Sciatic nerve (tissue), 2 donors: ENCODE data around the gene PRSS23. TPM values are rescaled to one million over a fixed set of nuclear protein-coding genes. Genes with fewer than 3 reads are reported as not detected.
"Not testable (repeated sequence)": the region's sequence is repeated elsewhere in the genome, so short reads cannot be mapped to it uniquely, and the experiment has no call there.

Source experiments
- ATAC-seq: fragments of 200-7000 bp; cut with Tn5 transposase; one replicate; pipeline ENCODE4 v1.9.1; 2020; ENCODE audit warnings: mild to moderate bottlenecking, moderate library complexity
- DNase-seq: peaks from one replicate; pipeline ENCODE4 v3.0.0-alpha.2; 2020; ENCODE audit warnings: low spot score
- intact Hi-C: fragments of 100-400 bp; cut with DNase I; formaldehyde crosslinking; loops from one replicate; pipeline ENCODE4 v1.14.2; 2022
- total RNA-seq: library from RNA; stranded (reverse); fragmentation: NEBNext Ultra II Directional; extraction: Animal tissue kit (Norgen Biotek cat#: 25700); gene quantifications from one replicate; pipeline ENCODE4 v1.2.1, GENCODE V29; 2021
- donor health status: DM: no; HTN: no; CAD: no.
- donor health status: DM: no; HTN: no; CAD: no.

The PRSS23 gene
- 28.6 TPM for total RNA-seq

- peak; percentile 75 for DNase-seq
These were observed at the start of gene PRSS23 for GRCh38 chr11:86800076-86800959. PRSS23 (plus strand) TSS chr11:86800542; CDS start chr11:86807644, 7,102 bp downstream.

GRCh38 chr11:86753459-86753858 is 46.9 kb upstream of the PRSS23 start:
- intact Hi-C loops = no loop called here
- no peak for ATAC-seq
- DNase-seq = no peak

More at GRCh38 chr11:86800076-86800959, at the start of gene PRSS23:
- intact Hi-C loops = no loop called here
- ATAC-seq = peak; percentile 75

GRCh38 chr11:86755146-86755545 is 45.2 kb upstream of the PRSS23 start:
- intact Hi-C loops = no loop called here
- no peak for DNase-seq
- ATAC-seq = no peak

- DNase-seq (no peak), ATAC-seq (no peak)
- intact Hi-C loops = no loop called here
These were observed 42.2 kb upstream of the PRSS23 start for GRCh38 chr11:86758171-86758570.

GRCh38 chr11:86760577-86760976 is 39.8 kb upstream of the PRSS23 start:
- no peak for DNase-seq
- intact Hi-C loops = no loop called here
- ATAC-seq = no peak

GRCh38 chr11:86761978-86762377 is 38.4 kb upstream of the PRSS23 start:
- ATAC-seq (no peak), DNase-seq (no peak)
- intact Hi-C loops = no loop called here

GRCh38 chr11:86765203-86765602 is 35.1 kb upstream of the PRSS23 start:
- intact Hi-C loops = loop anchor here (5.0 kb wide), 1 partner anchor 1978 kb away; no protein-coding TSS in a partner anchor
- ATAC-seq (no peak), DNase-seq (no peak)

GRCh38 chr11:86765878-86766277 is 34.5 kb upstream of the PRSS23 start:
- no peak for ATAC-seq
- DNase-seq = no peak
- intact Hi-C loops = loop anchor here (5.0 kb wide), 1 partner anchor 1979 kb away; no protein-coding TSS in a partner anchor

GRCh38 chr11:86769219-86769618 is 31.1 kb upstream of the PRSS23 start:
- DNase-seq = no peak

GRCh38 chr11:86770473-86771027 is 29.8 kb upstream of the PRSS23 start:
- ATAC-seq, intact Hi-C loops, DNase-seq: not testable (repeated sequence)

More at GRCh38 chr11:86769219-86769618, 31.1 kb upstream of the PRSS23 start:
- ATAC-seq = peak; percentile 59
- intact Hi-C loops = loop anchor here (5.0 kb wide), 1 partner anchor 1982 kb away; no protein-coding TSS in a partner anchor

GRCh38 chr11:86772999-86773398 is 27.3 kb upstream of the PRSS23 start:
- DNase-seq (no peak), ATAC-seq (no peak)
- intact Hi-C loops = no loop called here

- ATAC-seq = no peak
- DNase-seq = no peak
- intact Hi-C loops = no loop called here
These were observed 26.7 kb upstream of the PRSS23 start for GRCh38 chr11:86773513-86774252.

- ATAC-seq (no peak), DNase-seq (no peak)
- intact Hi-C loops = no loop called here
These were observed 25.9 kb upstream of the PRSS23 start for GRCh38 chr11:86774417-86774816.

- ATAC-seq (no peak), DNase-seq (no peak)
- intact Hi-C loops = no loop called here
These were observed 25.0 kb upstream of the PRSS23 start for GRCh38 chr11:86775361-86775760.

- intact Hi-C loops = no loop called here
- DNase-seq = no peak
- no peak for ATAC-seq
These were observed 18.8 kb upstream of the PRSS23 start for GRCh38 chr11:86781546-86781945.

- intact Hi-C loops = no loop called here
- DNase-seq = no peak
- ATAC-seq = no peak
These were observed 17.6 kb upstream of the PRSS23 start for GRCh38 chr11:86782742-86783141.

- DNase-seq = no peak
- ATAC-seq = no peak
- intact Hi-C loops = no loop called here
These were observed 16.7 kb upstream of the PRSS23 start for GRCh38 chr11:86783661-86784060.

- intact Hi-C loops = no loop called here
- DNase-seq = no peak
These were observed 16.1 kb upstream of the PRSS23 start for GRCh38 chr11:86784241-86784681.

GRCh38 chr11:86785576-86785975 is 14.8 kb upstream of the PRSS23 start:
- DNase-seq (no peak), ATAC-seq (no peak)
- intact Hi-C loops = no loop called here

More at GRCh38 chr11:86784241-86784681, 16.1 kb upstream of the PRSS23 start:
- ATAC-seq = no peak
